Measurements from ENCODE around the gene USP9X.
"Not testable (repeated sequence)": the region's sequence is repeated elsewhere in the genome, so short reads cannot be mapped to it uniquely, and the experiment has no call there.

The USP9X gene

GRCh38 chrX:41127477-41128192, 42.4 kb downstream of the USP9X start:
- no peak overlapping the region for H3K4me3 ChIP-seq (ENCODE audit: low read length)
- no peak for TF ChIP-seq ZNF274 (IDR thresholded peaks at IDR 0.05; ENCODE audit: low read depth, low read length)

DNA sequence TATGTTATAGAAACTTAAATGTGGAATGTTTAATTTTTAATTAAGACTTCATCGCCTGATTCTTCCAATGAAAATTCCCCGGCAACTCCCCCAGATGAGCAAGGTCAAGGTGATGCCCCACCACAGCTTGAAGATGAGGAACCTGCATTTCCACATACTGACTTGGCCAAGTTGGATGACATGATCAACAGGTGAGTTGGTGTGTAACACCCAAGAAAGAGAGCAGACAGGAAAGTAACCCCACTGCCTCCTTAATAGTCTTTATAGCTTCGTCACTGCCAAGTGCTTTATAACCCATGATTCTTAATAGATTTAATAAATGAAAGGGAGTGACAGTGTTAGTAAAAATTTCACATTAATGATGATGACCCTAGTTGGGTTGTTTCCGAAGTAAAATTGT, 43.7 kb downstream of the USP9X start:
- no peak for TF ChIP-seq ZNF274 (IDR thresholded peaks at IDR 0.05; ENCODE audit: low read depth, low read length)
- no peak overlapping the region for H3K4me3 ChIP-seq (ENCODE audit: low read length)

GRCh38 chrX:41131766-41132165, 46.5 kb downstream of the USP9X start:
- H3K4me3 ChIP-seq (ENCODE audit: low read length) = no peak overlapping the region
- TF ChIP-seq ZNF274 (IDR thresholded peaks at IDR 0.05; ENCODE audit: low read depth, low read length) = no peak

DNA sequence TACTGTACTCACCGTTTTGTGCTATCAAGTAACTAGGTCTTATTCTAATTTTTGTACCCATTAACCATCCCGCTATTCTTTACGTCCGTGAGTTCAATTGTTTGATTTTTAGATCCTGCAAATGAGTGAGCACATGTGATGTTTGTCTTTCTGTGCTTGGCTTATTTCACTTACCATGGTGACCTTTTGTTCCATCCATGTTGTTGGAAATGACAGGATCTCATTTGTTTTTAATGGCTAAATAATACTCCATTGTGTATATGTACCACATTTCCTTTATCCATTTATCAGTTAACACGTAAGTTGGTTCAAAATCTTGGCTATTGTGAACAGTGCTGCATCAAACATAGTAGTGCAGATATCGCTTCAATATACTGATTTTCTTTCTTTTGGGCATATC, 48.3 kb downstream of the USP9X start:
- no peak for TF ChIP-seq ZNF274 (IDR thresholded peaks at IDR 0.05; ENCODE audit: low read depth, low read length)
- H3K4me3 ChIP-seq (ENCODE audit: low read length) = no peak overlapping the region

GRCh38 chrX:41137589-41137988, 52.3 kb downstream of the USP9X start:
- H3K4me3 ChIP-seq (ENCODE audit: low read length) = no peak overlapping the region
- no peak for TF ChIP-seq ZNF274 (IDR thresholded peaks at IDR 0.05; ENCODE audit: low read depth, low read length)

- no peak for TF ChIP-seq ZNF274 (IDR thresholded peaks at IDR 0.05; ENCODE audit: low read depth, low read length)
- no peak overlapping the region for H3K4me3 ChIP-seq (ENCODE audit: low read length)
Measured at GRCh38 chrX:41142130-41142910, 57.1 kb downstream of the USP9X start.

- TF ChIP-seq ZNF274 (IDR thresholded peaks at IDR 0.05; ENCODE audit: low read depth, low read length) = no peak
- no peak overlapping the region for H3K4me3 ChIP-seq (ENCODE audit: low read length)
Measured at GRCh38 chrX:41144873-41145272, 59.6 kb downstream of the USP9X start.

GRCh38 chrX:41145920-41146608, 60.8 kb downstream of the USP9X start:
- TF ChIP-seq ZNF274 (IDR thresholded peaks at IDR 0.05; ENCODE audit: low read depth, low read length) = no peak
- no peak overlapping the region for H3K4me3 ChIP-seq (ENCODE audit: low read length)

DNA sequence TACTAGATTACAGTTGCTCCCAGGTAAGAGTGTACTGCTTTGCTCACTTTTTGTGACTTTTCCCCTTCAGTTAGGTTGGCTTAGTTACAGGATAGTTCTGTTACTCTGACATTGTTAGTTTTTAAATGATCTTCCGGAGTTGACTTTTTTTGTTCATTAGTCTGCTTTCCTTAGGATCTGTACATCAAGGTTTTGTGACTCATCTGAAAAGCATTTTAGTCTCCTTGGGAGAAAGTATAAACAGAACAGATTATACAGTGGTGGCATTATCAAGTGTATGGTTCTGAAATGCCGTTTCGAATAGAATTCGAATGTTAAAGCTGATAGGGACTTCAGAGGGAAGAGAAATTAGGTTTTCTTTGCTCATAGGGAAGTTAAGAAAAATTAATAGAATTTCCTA, 63.3 kb downstream of the USP9X start:
- TF ChIP-seq ZNF274 (IDR thresholded peaks at IDR 0.05; ENCODE audit: low read depth, low read length) = no peak
- H3K4me3 ChIP-seq (ENCODE audit: low read length) = no peak overlapping the region

DNA sequence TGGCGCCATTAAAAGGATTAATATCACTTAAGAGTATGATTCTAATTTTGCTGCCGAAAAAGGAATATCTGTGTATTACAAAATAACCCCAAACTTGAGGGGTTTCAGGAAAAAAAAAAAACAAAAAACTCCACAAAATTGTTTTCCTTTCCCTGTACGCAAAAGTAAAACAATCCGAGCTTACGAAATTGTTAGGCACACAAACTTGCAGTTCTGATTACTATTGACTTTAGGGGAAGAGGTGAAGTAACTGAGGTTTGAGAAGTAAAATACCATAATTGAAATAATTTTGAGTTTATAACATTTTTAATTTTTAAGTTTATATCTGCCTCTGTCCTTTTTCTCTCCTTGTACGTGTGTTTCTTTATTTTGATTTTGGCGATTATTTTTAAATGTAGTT, 64.8 kb downstream of the USP9X start:
- no peak overlapping the region for H3K4me3 ChIP-seq (ENCODE audit: low read length)
- TF ChIP-seq ZNF274 (IDR thresholded peaks at IDR 0.05; ENCODE audit: low read depth, low read length) = no peak

- H3K4me3 ChIP-seq (ENCODE audit: low read length) = not testable (repeated sequence)
Measured at GRCh38 chrX:41151726-41152125, 66.5 kb downstream of the USP9X start.

GRCh38 chrX:41152221-41152620, 67.0 kb downstream of the USP9X start:
- H3K4me3 ChIP-seq (ENCODE audit: low read length) = no peak overlapping the region

DNA sequence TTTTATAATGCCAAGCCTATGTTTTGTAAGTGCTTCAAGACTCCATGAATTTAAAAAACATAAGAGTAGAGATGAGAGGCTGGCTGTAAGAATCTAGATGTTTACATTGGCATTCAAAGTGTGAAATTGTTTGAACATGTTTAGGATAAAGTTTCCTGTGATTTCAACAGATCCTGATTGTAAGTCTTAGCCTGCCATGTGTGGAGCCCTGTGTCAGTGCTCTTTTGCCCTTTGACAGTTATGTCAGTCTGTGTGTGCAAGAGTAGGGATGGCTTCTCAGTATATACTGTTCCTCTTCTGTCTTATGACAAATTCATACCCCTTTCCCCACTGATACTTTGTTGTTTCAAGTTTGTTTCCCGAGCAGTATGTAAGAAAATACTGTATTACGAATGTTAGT, 68.2 kb downstream of the USP9X start:
- no peak overlapping the region for H3K4me3 ChIP-seq (ENCODE audit: low read length)
- TF ChIP-seq ZNF274 (IDR thresholded peaks at IDR 0.05; ENCODE audit: low read depth, low read length) = no peak

More at GRCh38 chrX:41152221-41152620, 67.0 kb downstream of the USP9X start:
- TF ChIP-seq ZNF274 (IDR thresholded peaks at IDR 0.05; ENCODE audit: low read depth, low read length) = no peak

- no peak for TF ChIP-seq ZNF274 (IDR thresholded peaks at IDR 0.05; ENCODE audit: low read depth, low read length)
- H3K4me3 ChIP-seq (ENCODE audit: low read length) = no peak overlapping the region
Measured at GRCh38 chrX:41153957-41154356, 68.7 kb downstream of the USP9X start.

DNA sequence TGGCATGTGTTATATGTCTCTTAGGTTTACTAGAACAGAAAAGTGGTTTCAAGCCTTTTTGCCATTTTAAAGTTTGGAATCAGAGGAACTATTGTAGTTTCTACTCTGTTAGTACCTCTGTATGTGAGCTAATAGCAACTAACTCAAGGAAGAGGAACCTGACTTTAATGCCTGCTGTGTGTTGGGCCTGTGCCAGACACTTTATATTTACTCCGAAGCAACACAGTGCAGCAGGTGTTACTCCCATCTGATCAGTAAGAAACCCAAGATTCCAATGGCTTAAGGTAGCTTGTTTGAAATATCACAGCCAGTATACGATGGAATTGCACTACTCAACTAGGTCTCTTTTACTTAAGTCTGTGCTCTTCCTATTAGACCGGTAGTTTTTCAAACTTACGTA, 79.2 kb downstream of the USP9X start:
- no peak overlapping the region for H3K4me3 ChIP-seq (ENCODE audit: low read length)
- no peak for TF ChIP-seq ZNF274 (IDR thresholded peaks at IDR 0.05; ENCODE audit: low read depth, low read length)
